T-helper 9 cell (primary cell): ENCODE data around the gene CTDSPL.

Experiments used
- DNase-seq: peaks from one replicate; pipeline ENCODE4 v3.0.0-alpha.2; 2020

Gene CTDSPL

DNA sequence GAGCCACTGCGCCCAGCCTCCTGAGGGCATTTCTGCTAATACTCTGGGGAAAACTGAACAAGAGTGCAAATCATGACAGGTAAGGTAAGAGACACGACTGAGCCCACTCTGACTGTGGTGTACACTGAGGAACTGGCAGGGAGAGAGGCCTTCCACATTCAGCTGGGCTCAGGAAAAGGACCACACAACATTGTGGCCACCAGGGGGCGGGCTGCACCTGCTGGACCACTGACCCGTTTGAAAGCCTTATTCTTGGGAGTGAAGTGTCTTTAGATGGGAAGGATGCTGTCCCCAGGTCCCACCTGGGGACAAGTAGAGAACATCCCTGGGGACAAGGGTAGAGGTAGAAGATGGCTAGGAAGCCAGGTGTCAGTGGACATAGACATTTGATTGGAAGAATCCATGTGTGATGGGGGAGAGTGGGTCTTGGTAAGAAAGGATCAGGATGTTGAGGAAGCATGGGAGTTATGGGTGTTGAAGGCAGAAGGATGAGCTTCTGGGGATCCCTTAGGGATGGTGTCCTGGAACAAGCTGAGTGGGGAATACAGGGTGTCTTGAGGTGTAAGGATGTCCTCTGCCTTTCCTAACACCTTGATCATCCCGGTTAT, 6.2 kb upstream of the CTDSPL start:
- peak; percentile 65 for DNase-seq

DNA sequence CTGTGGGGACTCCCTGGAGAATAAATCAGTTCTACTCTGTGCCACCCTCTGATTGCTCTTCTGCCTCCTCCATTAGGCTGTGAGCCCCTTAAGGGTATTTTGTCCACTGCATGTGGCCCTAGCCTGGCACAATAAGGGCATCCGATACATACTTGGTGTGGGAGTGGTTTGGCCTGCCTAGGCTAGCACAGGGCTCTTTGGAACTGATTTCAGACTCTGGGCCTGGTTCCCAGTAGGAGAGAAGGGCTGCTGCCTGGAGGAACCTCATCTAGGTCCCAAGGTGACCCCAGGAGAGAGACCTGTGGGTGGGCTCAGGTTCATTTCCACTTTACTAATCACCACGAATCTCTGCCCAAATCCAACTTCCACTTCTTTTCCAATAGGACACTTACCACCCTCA, 5.3 kb upstream of the CTDSPL start:
- DNase-seq = no peak

DNA sequence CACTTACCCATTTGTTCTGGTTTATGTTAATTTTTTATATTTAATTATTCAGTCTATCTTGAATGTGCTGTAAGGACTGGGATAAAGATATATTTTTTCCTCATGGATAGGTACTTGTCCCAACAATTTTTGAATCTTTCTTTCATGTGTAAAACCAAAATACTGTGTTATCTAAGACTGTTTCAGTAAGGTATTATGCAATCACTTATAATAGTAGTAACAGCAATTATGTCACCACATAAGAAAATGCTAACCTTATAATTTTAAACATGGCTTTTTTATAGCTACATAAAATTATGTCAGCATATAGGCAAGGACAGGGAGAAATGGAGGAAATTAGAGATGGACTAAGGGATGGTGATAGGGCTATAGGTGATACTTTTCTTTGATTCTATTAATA, 2.9 kb upstream of the CTDSPL start:
- DNase-seq = no peak

DNA sequence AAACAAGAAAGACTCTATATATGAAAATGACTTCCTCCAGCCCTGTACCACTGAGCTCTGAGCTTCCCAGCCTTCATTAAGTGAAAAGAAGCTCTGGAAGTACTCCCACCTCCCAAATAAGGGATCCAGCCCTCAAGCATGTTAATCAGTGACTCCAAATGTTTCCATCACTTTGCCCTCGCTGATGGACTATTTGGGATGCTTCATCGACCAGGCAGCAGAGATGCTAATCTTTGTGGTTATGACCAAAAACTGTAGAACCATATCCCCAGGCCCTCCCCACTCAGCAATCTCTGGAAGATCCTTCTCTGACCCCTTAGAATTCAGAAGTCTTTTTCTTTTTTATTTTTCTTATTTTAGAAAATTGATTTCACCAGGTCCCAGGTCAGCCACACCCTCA, 2.3 kb upstream of the CTDSPL start:
- DNase-seq = no peak

DNA sequence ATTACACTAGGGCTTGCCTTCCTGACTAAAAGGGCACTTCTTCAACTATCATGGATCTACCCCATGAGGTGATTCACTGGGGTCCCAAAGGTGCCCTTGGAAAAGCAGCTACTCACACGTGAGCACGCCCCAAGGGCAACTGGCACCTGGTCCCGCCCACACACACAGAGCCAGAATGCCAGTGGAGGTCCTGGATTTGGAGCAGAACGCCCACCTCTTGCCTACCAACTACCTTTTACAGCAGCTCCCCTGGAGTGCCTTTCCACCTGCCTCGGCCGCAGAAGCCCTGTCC, 1.8 kb upstream of the CTDSPL start:
- no peak for DNase-seq

DNA sequence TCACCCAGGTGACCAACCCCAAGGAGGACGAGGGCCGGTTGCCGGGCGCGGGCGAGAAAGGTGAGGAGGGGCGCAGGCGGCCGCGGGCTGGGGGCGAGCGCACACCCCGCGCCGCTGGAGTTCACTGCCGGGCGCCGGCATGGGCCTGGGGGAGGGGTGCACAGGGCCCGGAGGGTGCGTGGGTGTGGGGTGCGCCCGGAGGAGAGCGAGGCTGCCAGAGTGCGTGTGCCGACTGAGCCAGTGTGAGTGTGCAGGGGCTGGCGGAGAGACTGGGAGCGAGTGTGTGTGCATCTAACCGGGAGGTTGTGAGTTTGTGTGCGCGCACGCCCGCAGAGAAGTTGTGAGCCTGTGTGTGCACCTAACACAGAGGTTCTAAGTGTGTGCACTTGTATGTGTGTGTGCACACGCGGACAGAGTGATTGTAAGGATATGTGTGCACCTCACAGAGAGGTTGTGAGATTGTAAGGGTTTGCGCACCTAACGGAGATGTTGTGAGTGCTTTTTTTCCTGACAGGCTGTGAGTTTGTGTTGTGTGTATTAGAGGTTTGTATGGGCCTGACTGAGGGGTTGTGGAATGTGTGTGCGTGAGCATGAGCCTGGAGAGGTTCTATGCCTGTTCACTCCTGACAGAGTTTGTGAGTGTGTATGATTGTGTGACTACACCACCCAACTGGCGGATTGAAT, 681 bp downstream of the CTDSPL start:
- no peak for DNase-seq

DNA sequence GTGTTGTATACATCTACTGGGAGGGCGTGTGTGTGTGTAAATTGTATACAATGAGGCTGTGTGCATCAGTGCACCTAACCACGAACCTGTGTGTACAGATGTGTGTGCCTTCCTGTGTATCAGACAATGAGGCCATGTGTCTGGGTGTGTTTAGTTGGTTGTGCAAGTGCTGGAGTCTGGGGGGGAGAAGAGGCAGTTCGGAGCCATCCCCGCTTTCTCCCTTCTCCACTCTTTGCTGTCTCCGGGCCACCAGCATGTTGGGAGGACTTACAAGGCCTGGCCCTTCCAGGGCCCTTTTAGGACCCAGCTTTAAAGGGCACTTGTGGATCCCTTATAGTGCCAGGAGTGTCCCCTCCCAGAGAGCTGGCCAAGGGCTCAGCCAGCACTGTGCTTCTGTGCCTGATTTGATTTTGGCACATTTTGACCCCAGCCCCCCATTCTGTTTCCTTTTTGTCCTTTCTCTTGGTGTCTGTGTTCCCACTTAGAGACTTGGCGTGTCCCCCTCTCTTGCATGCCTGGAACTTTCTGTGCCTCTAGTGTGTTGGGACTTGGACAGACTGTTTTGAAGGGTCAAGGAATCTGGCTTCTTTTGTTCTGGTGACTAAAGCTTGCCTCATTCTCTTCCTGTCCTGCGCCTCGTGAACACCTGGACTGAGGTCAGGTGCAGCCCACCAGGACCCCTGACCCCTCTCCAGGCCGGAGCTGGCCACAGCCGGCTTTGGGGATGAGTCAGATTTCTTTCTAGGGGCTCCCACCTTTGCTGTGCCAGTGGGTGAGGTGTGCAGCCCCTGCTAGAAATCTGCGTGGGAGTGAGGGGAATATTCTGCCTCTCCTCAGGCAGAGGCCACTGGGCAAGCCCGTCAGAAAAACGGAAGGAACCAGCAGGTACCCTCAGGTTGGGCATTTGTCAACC, 1.5 kb downstream of the CTDSPL start:
- DNase-seq = no peak

DNA sequence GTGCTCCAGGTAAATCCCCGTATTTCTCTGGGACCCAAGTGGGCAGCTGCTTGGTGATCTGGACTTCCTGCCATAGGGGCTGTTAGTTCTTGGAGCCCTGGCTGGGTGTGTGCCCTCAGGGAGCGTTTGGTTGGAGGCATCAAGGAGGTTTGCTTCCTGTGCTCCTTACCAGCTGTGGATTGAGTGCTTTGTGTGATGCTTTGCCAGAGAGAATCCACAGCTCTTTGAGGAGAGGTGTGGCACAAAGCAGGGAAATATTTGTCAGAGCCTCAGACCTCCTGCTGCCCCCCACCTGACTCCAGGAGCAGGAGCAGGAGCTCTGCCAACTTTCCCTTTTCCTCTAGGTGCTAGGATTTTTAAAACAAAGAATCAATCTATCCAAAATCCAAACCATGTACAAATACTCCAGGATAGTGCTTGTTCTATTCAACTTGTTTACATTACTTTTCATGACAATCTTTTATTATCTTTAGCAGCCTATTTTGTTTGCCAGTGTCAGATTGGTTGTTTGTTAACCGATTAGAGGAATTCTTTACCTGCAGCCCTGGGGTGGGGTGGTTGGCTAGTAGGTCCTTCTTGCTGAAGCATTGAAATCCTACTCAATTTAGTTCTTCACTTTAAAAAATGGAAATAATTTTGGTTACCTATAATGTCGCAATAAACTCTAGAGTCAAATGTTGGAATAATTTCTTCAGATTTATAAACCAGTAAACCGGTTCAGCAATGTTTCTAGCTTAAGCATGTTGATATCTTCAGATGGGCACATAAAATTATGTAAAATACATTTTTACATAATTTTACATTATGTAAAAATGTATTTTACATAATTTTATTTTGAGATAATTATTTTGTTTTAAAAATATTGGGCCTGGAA, 2.5 kb downstream of the CTDSPL start:
- no peak for DNase-seq

DNA sequence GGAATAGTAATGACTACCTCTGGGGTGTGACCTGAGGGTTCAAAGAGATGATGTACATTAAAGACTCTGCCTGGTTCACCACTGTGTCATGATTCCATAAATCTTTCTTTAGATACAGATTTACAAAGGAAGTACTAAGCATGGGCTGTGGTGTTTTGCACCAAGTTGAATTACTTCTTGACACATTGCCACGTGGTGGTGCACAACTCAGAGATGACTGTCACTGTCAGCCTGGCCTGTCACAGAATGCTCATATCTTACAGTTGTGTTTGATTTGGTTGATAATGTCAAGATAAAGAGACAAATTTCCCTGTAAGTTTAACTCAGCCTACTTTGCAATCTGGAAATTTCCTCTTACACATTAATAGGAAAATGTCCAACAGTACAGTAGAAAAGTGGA, 3.2 kb downstream of the CTDSPL start:
- DNase-seq = no peak

DNA sequence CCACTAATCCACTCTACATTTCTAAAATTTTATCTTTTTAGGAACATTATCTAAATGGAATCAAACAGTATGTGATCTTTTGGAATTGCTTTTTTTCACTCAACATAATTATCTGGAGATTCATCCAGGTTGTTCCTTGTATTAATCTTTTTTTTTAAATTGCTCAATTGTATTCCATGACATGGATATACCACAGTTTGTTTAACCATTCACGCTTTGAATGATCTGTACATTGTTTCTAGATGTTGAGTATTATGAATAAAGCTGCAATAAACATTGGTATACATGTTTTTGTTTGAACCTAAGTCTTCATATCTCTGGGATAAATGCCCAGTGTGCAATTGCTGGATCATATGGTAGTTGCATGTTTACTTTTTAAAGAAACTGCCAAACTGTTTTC, 5.5 kb downstream of the CTDSPL start:
- no peak for DNase-seq

DNA sequence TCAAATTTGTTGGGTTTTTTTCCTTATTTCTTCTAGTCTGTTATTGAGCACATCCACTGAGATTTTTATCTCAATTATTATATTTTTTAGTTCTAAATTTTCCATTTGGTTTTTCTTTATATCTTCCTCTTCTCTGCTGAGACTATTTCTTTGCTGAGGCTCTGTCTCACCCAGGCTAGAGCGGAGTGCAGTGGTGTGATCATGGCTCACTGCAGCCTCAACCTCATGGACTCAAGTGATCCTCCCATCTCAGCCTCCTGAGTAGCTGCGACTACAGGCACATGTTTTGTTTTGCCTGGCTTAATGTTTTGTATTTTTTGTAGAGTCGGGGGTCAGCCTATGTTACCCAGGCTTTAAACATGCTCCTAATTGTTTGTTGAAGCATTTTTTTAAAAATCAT, 10.2 kb downstream of the CTDSPL start:
- no peak for DNase-seq

DNA sequence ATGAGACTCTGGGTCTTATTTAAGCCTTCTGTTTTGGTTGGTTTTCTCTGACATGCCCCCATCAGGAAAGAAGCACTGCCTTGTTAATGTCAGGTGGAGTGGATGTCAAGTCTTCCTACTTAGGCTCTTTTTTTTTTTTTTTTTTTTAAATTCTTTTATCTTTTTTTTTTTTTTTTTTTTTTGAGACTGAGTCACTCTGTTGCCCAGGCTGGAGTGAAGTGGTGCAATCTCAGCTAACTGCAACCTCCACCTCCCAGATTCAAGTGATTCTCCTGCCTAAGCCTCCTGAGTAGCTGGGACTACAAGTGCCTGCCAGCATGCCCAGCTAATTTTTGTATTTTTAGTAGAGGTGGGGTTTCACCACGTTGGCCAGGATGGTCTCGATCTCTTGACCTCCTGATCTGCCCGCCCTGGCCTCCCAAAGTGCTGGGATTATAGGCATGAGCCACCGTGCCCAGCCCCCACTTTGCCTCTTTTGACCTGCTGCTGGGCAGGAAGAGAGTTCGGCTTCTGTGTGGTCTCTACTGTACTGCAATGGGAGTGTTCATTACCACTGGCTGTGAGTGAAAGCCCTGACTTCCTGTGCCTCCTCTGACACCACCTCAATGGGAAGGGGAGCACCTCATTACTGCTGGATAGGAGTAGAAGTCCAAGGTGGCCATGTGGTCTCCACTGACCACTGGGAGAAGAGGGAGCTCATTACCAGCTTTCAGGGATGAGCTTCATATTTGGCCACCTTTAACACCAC, 10.9 kb downstream of the CTDSPL start:
- no peak for DNase-seq

DNA sequence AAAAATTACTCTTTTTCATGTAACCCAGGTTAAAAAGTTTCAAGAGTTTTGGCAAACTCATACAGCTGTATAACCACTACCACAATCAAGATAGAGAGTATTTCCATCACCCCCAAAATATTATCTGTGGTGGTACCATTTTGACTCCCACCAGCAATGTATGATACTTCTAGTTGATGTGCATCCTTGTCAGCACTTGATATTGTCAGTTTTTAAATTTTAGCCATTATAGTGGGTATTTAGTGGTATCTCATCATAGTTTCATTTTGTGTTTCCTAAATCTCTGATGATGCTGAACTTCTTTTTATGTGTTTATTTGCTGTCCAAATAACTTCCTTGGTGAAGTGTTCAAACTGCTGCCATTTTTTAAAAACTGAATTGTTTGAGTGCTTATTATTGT, 14.6 kb downstream of the CTDSPL start:
- no peak for DNase-seq

DNA sequence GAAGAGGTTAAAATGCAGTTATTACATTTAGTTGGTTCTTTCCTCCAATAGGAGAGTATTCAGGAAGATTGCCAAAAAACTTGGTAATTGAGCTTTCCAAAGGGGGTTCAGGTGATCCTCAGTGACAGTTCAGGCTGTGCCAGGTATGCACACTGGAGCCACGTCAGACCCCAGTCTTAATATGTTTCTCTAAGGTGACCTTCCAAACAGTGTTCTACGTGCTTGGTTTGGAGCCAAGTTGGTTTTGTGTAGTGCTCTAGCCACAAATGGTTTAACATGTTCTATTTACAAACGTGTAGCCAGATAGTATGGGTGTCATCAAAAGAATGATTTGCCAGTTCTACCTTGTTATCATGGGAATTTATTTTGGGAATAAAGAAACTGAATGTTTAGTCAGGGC, 21.0 kb downstream of the CTDSPL start:
- no peak for DNase-seq

DNA sequence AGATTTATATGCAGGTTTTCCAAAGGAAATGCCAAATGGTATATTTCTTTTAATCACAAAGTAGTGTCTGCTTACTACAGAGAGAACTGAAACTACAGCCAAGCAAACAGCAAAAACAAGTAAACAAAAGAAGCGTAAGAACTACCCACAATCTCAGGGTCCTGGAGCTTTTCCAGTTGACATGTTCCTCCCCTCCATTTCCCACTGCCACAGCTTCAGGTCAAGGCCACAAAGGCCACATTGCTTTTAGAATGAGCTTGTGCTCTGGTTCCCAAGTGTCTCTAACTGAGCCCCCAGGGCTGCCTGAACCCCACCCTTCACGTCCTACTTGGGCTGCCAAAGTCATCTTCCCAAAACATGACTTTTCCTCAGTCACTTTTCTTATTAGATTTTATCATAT, 24.1 kb downstream of the CTDSPL start:
- no peak for DNase-seq

DNA sequence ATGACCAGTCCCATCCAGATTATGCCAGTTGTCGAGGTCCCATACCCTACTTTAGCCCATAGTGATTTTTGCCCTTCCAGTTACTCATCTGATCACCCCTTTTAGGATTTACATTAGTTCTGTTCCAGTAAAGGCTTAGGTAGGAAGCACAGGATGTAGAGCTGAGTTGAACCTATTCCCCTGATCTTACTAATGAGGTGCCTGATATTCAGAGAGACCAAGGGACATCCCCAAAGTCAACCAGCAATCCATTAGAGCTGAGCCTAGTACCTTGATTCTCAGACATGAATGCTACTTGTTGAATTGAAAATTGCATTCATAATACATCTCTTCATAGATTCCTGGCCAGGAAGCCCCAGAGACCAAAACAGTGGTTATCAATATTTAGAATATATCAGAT, 24.7 kb downstream of the CTDSPL start:
- DNase-seq = no peak

DNA sequence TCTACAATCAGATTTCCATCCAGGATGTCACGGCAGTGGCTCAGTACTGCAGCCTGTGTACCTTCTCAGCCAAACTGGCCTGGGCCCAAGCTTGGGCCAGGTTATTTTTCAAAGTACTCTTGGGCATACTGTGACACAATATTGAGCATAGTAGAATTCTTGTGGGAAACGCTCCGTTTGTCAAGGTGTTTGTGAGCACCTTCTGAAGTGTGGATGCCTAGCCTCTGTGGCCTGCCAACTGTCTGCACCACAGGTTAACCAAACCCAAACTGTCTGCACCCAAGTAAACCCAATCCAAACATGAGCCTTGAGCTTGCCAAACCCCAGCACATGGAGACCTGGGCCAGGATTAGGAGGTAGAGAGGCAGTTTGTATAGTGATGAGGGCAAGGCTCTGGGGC, 25.4 kb downstream of the CTDSPL start:
- no peak for DNase-seq

DNA sequence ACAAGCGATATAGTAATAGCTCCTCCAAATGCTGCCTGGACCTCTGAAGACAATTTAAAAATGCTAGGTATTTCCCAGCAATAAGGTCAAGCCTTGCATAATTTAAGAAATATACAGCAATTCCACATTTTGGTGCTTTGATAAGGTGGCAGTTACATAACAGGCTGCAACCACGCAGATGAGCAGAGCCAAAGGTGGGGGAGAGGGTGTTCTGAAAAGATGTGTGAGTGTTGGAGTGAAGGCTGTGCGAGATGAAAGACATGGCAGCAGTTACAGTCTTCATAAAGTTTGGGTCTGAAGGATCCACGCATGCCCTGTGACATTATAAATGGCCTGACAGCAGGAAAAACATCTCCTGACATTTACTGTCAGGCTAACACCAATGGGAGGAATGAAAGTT, 26.1 kb downstream of the CTDSPL start:
- DNase-seq = no peak

DNA sequence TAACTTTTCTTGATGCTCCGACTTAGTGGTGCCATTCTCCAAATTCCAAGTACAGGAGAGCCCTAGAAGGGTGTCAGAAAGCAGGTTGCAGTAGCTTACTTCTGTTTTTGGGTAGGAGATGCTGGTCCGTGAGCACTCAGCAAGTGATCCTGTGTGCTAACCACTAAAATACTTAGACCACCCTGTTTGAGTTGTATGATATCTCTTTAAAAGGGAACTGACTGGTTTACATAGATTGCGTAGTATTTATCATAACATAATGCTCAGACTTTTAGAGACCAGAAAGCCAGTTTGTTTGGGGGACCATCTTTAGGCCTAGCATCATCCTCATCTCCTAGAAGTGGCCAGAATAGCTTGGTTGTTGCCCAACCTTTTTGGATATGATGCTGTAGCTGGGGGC, 26.7 kb downstream of the CTDSPL start:
- DNase-seq = no peak

DNA sequence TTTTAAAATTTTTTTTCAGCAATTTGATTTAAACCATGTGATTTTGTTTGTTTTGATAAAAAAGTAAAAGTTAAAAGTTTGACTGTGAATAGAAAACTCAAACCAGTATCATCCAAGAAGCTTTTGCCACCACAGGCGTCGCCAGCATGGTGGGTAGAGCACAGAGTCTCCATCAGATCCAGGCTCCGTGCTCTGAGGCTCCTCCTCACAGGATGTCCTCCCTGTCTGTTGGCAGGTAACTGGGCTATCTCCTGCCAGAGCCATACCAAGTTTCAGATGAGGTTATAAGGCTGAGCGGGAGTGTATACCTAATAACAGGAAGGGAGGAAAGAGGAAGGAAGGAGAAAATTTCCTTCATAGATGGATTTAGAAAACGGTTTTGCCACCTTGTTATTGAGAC, 28.8 kb downstream of the CTDSPL start:
- DNase-seq = no peak

DNA sequence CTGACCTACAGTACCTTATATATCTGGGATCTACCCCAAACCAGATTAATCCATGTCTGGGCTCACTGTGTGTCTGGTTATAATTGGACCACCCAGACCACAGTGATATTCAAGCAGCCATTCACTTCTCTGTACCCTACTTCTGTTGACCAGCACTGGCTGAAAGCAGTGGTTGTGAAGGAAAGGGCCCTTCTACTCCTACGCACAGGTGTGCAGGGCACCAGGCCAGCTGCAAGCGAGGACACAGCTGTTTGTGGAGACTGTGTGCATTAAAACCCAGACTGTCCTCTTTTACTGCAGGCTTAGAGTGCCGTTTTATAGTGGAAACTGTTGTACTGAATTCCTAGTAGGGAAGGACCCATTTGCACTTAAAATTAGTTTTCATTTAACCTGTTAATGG, 29.5 kb downstream of the CTDSPL start:
- no peak for DNase-seq

DNA sequence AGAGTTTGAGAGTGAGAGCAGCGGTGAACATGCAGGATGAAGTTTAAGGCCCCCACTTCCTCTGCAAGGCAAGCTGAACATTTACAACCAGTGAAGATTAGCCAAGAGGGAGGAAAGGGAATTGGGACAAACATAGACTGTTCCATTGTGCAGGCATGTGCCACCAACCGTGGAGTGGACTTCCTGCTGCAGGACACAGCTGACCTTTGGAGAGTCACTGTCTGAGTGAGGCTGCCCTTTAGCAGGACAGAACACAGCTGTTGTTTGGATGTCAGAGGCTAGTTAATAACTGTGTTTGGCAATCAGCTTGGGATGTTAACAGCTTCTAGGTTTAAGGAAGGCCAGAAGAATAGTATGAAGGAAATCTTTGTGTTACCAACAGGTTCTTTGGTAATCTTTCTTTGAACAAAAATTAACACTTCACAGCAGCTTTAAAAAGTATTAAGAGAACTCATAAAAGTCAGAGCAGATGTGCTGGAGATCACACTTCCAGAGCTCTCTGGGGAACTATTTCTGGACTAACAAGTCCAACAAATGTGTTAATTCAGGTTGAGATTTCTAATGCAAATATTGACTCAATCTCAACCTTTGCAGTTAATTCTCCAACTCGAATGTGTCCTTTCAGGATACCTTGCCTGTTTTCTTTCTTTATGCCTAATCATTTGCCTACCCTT, 31.4 kb downstream of the CTDSPL start:
- DNase-seq = no peak
